ENCODE measurements around the gene OR14A16.
A peak's percentile ranks its signal among the peaks of the same experiment; 100 is the strongest.

Gene OR14A16

DNA sequence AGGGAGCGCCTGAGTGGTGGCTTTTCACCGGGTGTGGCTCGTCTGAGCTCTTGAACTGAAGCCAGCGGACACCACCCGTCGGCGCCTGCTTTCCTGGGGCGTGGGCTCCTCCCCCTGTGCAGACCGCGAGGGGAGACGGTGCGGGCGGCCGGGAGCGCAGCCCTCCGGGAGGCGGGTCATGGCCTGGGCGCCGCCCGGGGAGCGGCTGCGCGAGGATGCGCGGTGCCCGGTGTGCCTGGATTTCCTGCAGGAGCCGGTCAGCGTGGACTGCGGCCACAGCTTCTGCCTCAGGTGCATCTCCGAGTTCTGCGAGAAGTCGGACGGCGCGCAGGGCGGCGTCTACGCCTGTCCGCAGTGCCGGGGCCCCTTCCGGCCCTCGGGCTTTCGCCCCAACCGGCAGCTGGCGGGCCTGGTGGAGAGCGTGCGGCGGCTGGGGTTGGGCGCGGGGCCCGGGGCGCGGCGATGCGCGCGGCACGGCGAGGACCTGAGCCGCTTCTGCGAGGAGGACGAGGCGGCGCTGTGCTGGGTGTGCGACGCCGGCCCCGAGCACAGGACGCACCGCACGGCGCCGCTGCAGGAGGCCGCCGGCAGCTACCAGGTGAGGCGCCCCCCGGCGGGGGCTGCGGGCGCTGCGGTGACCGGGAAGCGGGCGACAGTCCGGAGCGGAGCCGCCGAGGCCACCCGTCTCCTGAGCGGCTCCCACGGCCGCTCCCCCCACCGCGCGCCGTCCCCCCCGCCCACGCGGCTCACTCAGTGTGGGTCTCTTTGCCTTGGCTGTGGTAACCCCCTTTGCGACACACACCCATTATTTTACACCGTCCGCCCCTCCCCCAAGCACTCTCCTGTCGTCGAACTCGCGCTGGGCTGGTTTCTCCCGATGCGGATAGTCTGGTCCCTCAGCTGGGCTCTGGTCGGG lies 33.4 kb upstream of the OR14A16 start, which contains the start of gene TRIM58:
TRIM58 (plus strand) TSS at position 119 of the 916 bp plus-strand sequence; CDS start at position 179, 60 bp downstream.
- Histone ChIP-seq H3K27ac (ENCODE audit: extremely low read depth, low read depth, low read length) (peak within 1 kb of the TSS; percentile 35; the same call in 1 of the 2 replicates), H3K36me3 (ENCODE audit: control insufficient read depth in 2 of 2, insufficient read depth in 1 of 2, low read length in 2 of 2) (peaks cover 0 to 10% of the 10 kb centered on the region in 2 experiments; a peak in 1 of 3 replicates), H3K4me3 (ENCODE audit: low read depth, low read length) (peak within 1 kb of the TSS; percentile 54), H3K4me1 (ENCODE audit: control insufficient read depth, insufficient read depth, low read length) (no peaks in the 10 kb centered on the region), H3K9me3 (ENCODE audit: control insufficient read depth, insufficient read depth, low read depth, low read length) (no peaks in the 10 kb centered on the region)
- TF ChIP-seq SP2 (tag by site-specific recombination; IDR thresholded peaks at IDR 0.05): peak; percentile 49
- TF ChIP-seq ZNF366 (tag by site-specific recombination; conservative IDR thresholded peaks at IDR 0.05): no peak
- peak; percentile 75; the same call in 1 of the 2 replicates for TF ChIP-seq ZBTB20 (tag by site-specific recombination; IDR thresholded peaks at IDR 0.05)
- peak; percentile 66 for TF ChIP-seq ZBTB26 (tag by site-specific recombination; optimal IDR thresholded peaks at IDR 0.05)
- TF ChIP-seq GLIS2 (tag by site-specific recombination; IDR thresholded peaks at IDR 0.05): 0 out of 2 replicates have a peak, but pooled peaks have one; percentile 17
- TF ChIP-seq ZBTB8A (tag by site-specific recombination; IDR thresholded peaks at IDR 0.05): peak; percentile 92
- TF ChIP-seq KLF1 (tag by site-specific recombination; IDR thresholded peaks at IDR 0.05): peak; percentile 44; the same call in 1 of the 2 replicates
- peak; percentile 30; the same call in 1 of the 2 replicates for TF ChIP-seq GLIS1 (tag by site-specific recombination; IDR thresholded peaks at IDR 0.05)
- no peak for TF ChIP-seq BCL11B (tag by site-specific recombination; IDR thresholded peaks at IDR 0.05; ENCODE audit: low read depth)
- no peak for TF ChIP-seq ZNF843 (tag by site-specific recombination; IDR thresholded peaks at IDR 0.05)
- TF ChIP-seq MYNN (tag by site-specific recombination; IDR thresholded peaks at IDR 0.05; ENCODE audit: borderline replicate concordance): no peak
- TF ChIP-seq ZNF777 (tag by site-specific recombination; IDR thresholded peaks at IDR 0.05; ENCODE audit: borderline replicate concordance): 0 out of 2 replicates have a peak, but pooled peaks have one; percentile 29
- POLR2A ChIA-PET: no interaction called here
- CTCF ChIA-PET: interaction anchor here (0.6 kb wide), 2 partner anchors 20 to 137 kb away, joined by 3 to 4 read pairs; no protein-coding TSS in a partner anchor

- peaks cover 0 to 5% of the 10 kb centered on the region in 2 experiments; a peak in 1 of 3 replicates for H3K36me3 ChIP-seq (ENCODE audit: control insufficient read depth in 2 of 2, insufficient read depth in 1 of 2, low read length in 2 of 2)
- H3K27ac ChIP-seq (ENCODE audit: extremely low read depth, low read depth, low read length): no peak overlapping the region
- H3K4me1 ChIP-seq (ENCODE audit: control insufficient read depth, insufficient read depth, low read length): no peaks in the 10 kb centered on the region
- no peaks in the 10 kb centered on the region for H3K9me3 ChIP-seq (ENCODE audit: control insufficient read depth, insufficient read depth, low read depth, low read length)
- TF ChIP-seq ZNF394 (tag by site-specific recombination; IDR thresholded peaks at IDR 0.05; ENCODE audit: borderline replicate concordance) (no peak), ZNF513 (tag by site-specific recombination; IDR thresholded peaks at IDR 0.05) (no peak)
- TF ChIP-seq, protein P1, sequence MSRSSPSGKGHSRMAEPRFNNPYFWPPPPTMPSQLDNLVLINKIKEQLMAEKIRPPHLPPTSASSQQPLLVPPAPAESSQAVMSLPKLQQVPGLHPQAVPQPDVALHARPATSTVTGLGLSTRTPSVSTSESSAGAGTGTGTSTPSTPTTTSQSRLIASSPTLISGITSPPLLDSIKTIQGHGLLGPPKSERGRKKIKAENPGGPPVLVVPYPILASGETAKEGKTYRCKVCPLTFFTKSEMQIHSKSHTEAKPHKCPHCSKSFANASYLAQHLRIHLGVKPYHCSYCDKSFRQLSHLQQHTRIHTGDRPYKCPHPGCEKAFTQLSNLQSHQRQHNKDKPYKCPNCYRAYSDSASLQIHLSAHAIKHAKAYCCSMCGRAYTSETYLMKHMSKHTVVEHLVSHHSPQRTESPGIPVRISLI (tag by site-specific recombination; IDR thresholded peaks at IDR 0.05): no peak
- TF ChIP-seq, protein P2, sequence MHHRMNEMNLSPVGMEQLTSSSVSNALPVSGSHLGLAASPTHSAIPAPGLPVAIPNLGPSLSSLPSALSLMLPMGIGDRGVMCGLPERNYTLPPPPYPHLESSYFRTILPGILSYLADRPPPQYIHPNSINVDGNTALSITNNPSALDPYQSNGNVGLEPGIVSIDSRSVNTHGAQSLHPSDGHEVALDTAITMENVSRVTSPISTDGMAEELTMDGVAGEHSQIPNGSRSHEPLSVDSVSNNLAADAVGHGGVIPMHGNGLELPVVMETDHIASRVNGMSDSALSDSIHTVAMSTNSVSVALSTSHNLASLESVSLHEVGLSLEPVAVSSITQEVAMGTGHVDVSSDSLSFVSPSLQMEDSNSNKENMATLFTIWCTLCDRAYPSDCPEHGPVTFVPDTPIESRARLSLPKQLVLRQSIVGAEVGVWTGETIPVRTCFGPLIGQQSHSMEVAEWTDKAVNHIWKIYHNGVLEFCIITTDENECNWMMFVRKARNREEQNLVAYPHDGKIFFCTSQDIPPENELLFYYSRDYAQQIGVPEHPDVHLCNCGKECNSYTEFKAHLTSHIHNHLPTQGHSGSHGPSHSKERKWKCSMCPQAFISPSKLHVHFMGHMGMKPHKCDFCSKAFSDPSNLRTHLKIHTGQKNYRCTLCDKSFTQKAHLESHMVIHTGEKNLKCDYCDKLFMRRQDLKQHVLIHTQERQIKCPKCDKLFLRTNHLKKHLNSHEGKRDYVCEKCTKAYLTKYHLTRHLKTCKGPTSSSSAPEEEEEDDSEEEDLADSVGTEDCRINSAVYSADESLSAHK (tag by site-specific recombination; IDR thresholded peaks at IDR 0.05): no peak
- ChIA-PET POLR2A (no interaction called here), CTCF (no interaction called here)
- H3K4me3 ChIP-seq (ENCODE audit: low read depth, low read length): no peak overlapping the region
These were observed 32.0 kb upstream of the OR14A16 start for GRCh38 chr1:247855911-247856310.

Data from HEK293 (cell line).